ENCODE measurements around the gene RNASE1.
"Not testable (repeated sequence)": the region's sequence is repeated elsewhere in the genome, so short reads cannot be mapped to it uniquely, and the experiment has no call there.

RNASE1 gene

GRCh38 chr14:20769421-20769820, 33.2 kb downstream of the RNASE1 start:
- no peak for DNase-seq

DNA sequence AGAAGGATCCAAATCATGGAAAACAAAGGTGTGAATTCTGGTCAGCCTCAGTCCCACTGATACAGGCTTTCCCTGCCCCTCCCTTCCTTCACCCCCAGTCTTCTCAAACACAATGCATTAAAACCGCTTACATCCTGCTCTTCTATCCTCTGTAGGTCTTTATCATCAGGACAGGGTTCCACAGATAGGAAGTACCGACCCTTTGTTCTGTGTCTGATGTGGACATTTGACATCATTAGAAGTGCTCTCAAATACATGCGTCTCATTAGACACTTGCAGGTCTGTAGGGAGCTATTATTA, 34.1 kb downstream of the RNASE1 start:
- DNase-seq = no peak

DNA sequence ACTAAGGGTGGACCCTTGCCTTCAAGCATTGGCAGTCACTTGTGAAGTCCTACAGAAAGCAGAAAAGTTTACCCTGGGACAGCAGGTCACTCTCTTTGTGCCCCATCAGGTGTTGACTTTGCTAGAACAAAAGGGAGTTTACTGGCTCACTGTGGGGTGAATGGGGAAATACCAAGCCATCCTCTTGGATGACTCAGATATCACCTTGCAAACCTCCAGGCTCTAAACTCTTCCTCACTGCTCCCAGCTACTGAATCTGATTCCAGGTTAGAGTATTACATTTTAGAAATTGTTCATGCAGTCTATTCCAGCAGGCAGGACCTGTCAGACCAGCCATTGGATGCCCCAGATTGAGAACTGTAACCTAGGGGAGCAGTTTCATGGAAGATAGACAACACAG, 41.7 kb downstream of the RNASE1 start:
- no peak for DNase-seq

GRCh38 chr14:20759465-20759864, 43.2 kb downstream of the RNASE1 start:
- DNase-seq = not testable (repeated sequence)

DNA sequence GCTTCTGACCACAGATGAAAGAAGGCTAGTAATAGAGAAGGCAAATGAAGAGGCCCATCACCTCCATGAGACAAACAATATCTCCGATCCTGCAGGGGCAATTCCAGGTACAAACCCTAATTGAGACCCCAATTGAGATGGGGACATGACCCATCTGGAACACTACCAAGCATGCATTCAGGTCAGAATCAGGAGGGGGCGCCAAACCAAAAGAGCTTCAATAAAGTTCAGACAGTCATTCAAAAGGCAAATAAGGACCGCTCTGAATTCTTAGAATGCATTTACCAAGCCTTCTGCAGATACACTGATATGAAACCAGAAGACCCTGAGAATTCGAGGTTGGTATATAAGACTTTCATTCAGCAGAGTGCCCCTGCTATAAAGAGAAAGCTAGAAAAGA, 44.7 kb downstream of the RNASE1 start:
- DNase-seq = no peak

GRCh38 chr14:20755037-20755436, 47.6 kb downstream of the RNASE1 start:
- DNase-seq = no peak

DNA sequence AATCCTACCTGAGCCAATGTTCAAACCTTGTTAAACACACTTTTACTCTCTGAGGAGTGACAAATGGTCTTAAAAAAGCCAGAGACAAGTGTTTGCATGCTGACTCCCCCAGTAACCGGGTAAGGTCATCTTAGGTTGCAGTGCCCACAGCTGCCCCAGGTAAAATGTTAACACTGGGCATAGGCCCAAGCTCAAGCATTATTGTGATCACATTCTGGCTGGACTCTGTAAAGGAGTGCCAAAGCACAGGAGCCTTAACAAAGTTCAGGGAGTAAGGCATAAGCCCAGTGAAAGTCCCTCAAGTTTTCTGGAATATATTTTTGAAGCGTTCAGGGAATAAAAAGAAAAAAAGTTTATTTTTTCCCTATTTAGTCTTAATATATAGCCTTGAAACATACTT, 48.3 kb downstream of the RNASE1 start:
- no peak for DNase-seq

DNA sequence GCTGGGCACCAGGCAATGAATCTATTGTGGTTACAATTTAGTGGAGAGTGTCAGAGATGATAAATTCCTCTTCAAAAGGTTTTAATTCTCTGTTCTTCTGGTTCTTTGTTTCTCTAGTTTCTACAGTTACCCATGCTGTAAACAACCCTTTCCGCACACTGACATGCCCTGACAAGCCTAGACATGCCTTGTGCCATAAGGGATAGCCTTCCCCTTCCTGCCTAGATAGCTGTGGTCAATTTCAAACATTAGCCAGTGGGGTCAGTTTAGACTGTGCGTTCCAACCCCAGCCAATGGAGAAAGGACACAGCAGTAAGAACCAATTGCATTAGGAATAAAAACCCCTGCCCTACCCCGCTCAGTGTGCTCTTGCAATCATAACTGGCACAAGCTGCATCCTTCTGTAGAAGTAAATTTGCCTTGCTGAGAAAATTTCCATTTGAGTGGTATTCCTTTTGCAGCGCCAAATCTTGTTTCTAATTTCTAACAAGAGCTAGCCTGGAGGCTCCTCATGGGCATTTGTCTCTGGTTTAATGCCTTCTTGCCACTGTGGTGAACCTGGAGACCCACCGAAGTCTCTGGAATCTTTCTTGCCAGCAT, 50.6 kb downstream of the RNASE1 start:
- DNase-seq = no peak
